ENCODE measurements around the gene TMEM167B. TPM values are rescaled to one million over a fixed set of nuclear protein-coding genes. Genes with fewer than 3 reads are reported as not detected.

The TMEM167B gene
- total and polyA plus RNA-seq, 2 of the 4 experiments (the other 2 are of a cell fraction): 21.6 to 32.1 TPM

DNA sequence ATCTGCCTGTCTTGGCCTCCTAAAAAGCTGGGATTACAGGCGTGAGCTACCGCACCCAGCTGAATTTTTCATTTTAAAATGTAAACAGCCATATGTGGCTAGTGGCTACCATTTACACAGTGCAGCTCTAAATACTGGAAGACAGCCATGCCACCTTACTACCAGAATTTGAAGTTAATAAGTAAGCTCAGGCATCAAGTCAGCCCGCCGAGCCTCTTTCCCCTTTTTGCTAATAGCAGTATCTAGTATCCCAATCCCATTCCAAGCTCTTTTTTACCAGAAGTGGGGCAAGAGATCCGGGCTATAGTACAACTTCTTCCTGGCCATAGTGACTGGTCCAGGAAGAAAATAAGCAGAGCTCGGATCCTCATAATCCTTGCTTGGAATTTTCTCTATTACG lies 29.9 kb upstream of the TMEM167B start:
- H3K9ac ChIP-seq (ENCODE audit: low read depth, low read length): no peak overlapping the region
- H2BK15ac ChIP-seq (ENCODE audit: low read depth, low read length): no peak overlapping the region
- CTCF ChIA-PET: no interaction called here
- POLR2A ChIA-PET (ENCODE audit: unreplicated experiment): interaction anchor here (0.5 kb wide), 1 partner anchor 11 kb away, joined by 3 read pairs; no protein-coding TSS in a partner anchor
- dilution Hi-C loops (cut with HindIII; ENCODE audit: low sequenced_read_pairs, unreplicated experiment) (no loop called here), in situ Hi-C loops (cut with MboI; ENCODE audit: low sequenced_read_pairs) (no loop called here), intact Hi-C loops (cut with micrococcal nuclease) (no loop called here)
- peaks cover 3 to 6% of the 10 kb centered on the region in 2 experiments; a peak in 3 of 4 replicates for H3K79me1 ChIP-seq (ENCODE audit: low read depth in 1 of 2, low read length in 2 of 2)
- H3K9me3 ChIP-seq (ENCODE audit: control insufficient read depth, insufficient read depth, low read length): no peaks in the 10 kb centered on the region
- ATAC-seq (ENCODE audit: low read depth): 0 out of 2 replicates have a peak, but pooled peaks have one; percentile 11
- no peak overlapping the region for H3K4me3 ChIP-seq (ENCODE audit: insufficient read depth, low read depth, low read length)
- H3K4ac ChIP-seq (ENCODE audit: low read depth, low read length): no peak overlapping the region
- H3K9me1 ChIP-seq (ENCODE audit: insufficient read depth, low read length): no peaks in the 10 kb centered on the region
- no peak overlapping the region for H2AK5ac ChIP-seq (ENCODE audit: low read depth, low read length)
- H3K36me3 ChIP-seq (ENCODE audit: control insufficient read depth, insufficient read depth, low read length): peaks cover 11% of the 10 kb centered on the region
- no peak overlapping the region for H2AK9ac ChIP-seq (replicated peaks; ENCODE audit: low read depth, low read length, poor library complexity)
- 93% methylated on average over 2 of the region's 7 CpGs; no CpG with 5 or more reads in 1 of the 2 experiments for WGBS, 2 experiments (ENCODE audit: extremely low coverage in 2 of 2, insufficient read length in 1 of 2)
- no TSS peak for BruUV-seq (replicated peaks)
- no peak for TF ChIP-seq MXI1 (IDR thresholded peaks at IDR 0.05; ENCODE audit: borderline replicate concordance, low read depth, low read length)
- no peak for TF ChIP-seq FOS (IDR thresholded peaks at IDR 0.05; ENCODE audit: low read depth, low read length)
- no peak for TF ChIP-seq RCOR1 (IDR thresholded peaks at IDR 0.05; ENCODE audit: insufficient replicate concordance, low read length)
- TF ChIP-seq SMC3 (IDR thresholded peaks at IDR 0.05; ENCODE audit: low read depth, low read length): no peak
- TF ChIP-seq RAD21 (IDR thresholded peaks at IDR 0.05; ENCODE audit: low read length): no peak
- TF ChIP-seq NFE2L2 (IDR thresholded peaks at IDR 0.05; ENCODE audit: low read depth, low read length): no peak
- no peak for TF ChIP-seq RFX5 (IDR thresholded peaks at IDR 0.05; ENCODE audit: low read depth, low read length)
- no peak for TF ChIP-seq CHD1 (IDR thresholded peaks at IDR 0.05; ENCODE audit: low read depth, low read length)
- no peak for TF ChIP-seq BHLHE40 (IDR thresholded peaks at IDR 0.05; ENCODE audit: low read depth, low read length)
- H4K91ac ChIP-seq (ENCODE audit: insufficient read depth, low read depth, low read length): no peak overlapping the region
- no peak overlapping the region for H3K18ac ChIP-seq (ENCODE audit: low read depth, low read length)
- H2AFZ ChIP-seq (replicated peaks; ENCODE audit: low read length, poor library complexity): no peak overlapping the region
- no peak for DNase-seq
- no peak overlapping the region for H3K27ac ChIP-seq (ENCODE audit: insufficient read depth, low read length)
- no peaks in the 10 kb centered on the region for H3K4me1 ChIP-seq (ENCODE audit: control insufficient read depth, insufficient read depth, low read length)
- no peak overlapping the region for H2BK120ac ChIP-seq (ENCODE audit: low read depth, low read length)
- H2BK20ac ChIP-seq (ENCODE audit: low read depth, low read length): no peak overlapping the region
- H3K56ac ChIP-seq (ENCODE audit: extremely low read depth, insufficient read depth, low read length): no peak overlapping the region
- no peak overlapping the region for H3K4me2 ChIP-seq (ENCODE audit: low read depth, low read length)
- no peak overlapping the region for H3K14ac ChIP-seq (replicated peaks; ENCODE audit: low read depth, low read length)
- no peak overlapping the region for H4K5ac ChIP-seq (ENCODE audit: low read depth, low read length)
- no peak overlapping the region for H4K8ac ChIP-seq (ENCODE audit: low read depth in 2 of 2, low read length in 2 of 2)
- H3K23ac ChIP-seq (ENCODE audit: low read depth, low read length): no peak overlapping the region
- H3K27me3 ChIP-seq (ENCODE audit: control insufficient read depth, insufficient read depth, low read length): no peaks in the 10 kb centered on the region
- H2BK5ac ChIP-seq (ENCODE audit: low read depth, low read length, poor library complexity, severe bottlenecking): no peak overlapping the region
- no peaks in the 10 kb centered on the region for H4K20me1 ChIP-seq (ENCODE audit: insufficient read depth, low read length)
